ENCODE data around the gene ZBTB7A.

The ZBTB7A gene

GRCh38 chr19:4066176-4066606 is 508 bp downstream of the ZBTB7A start:
- FAIRE-seq, result no peak

GRCh38 chr19:4065430-4066175 is 1.1 kb downstream of the ZBTB7A start:
- no peak for FAIRE-seq

- FAIRE-seq, result no peak
These were observed 2.0 kb downstream of the ZBTB7A start for GRCh38 chr19:4064496-4065260.

GRCh38 chr19:4064149-4064495 is 2.6 kb downstream of the ZBTB7A start:
- FAIRE-seq, result no peak

- FAIRE-seq, result no peak
These were observed 3.1 kb downstream of the ZBTB7A start for GRCh38 chr19:4063369-4064148.

- no peak for FAIRE-seq
These were observed 4.0 kb downstream of the ZBTB7A start for GRCh38 chr19:4062419-4063368.

- no peak for FAIRE-seq
These were observed 4.8 kb downstream of the ZBTB7A start for GRCh38 chr19:4061683-4062418.

- FAIRE-seq, result no peak
These were observed 5.5 kb downstream of the ZBTB7A start for GRCh38 chr19:4061178-4061682.

- FAIRE-seq, result no peak
These were observed 6.0 kb downstream of the ZBTB7A start for GRCh38 chr19:4060621-4061177.

GRCh38 chr19:4059891-4060620 is 6.6 kb downstream of the ZBTB7A start:
- no peak for FAIRE-seq

- no peak for FAIRE-seq
These were observed 7.2 kb downstream of the ZBTB7A start for GRCh38 chr19:4059453-4059871.

- no peak for FAIRE-seq
These were observed 7.8 kb downstream of the ZBTB7A start for GRCh38 chr19:4058693-4059452.

- FAIRE-seq, result no peak
These were observed 8.6 kb downstream of the ZBTB7A start for GRCh38 chr19:4057931-4058692.

- no peak for FAIRE-seq
These were observed 11.5 kb downstream of the ZBTB7A start for GRCh38 chr19:4055209-4055552.

GRCh38 chr19:4054441-4055208 is 12.1 kb downstream of the ZBTB7A start:
- FAIRE-seq, result no peak

GRCh38 chr19:4053423-4054324 is 13.0 kb downstream of the ZBTB7A start:
- FAIRE-seq, result no peak

GRCh38 chr19:4052993-4053422 is 13.7 kb downstream of the ZBTB7A start:
- FAIRE-seq, result no peak
